GM12801 (cell line): ENCODE measurements around the gene SLC25A1.

ENCODE experiments used
- TF ChIP-seq, protein P1 (sequence below): IDR thresholded peaks from one replicate; pipeline ENCODE4 v1.5.1; 2011; ENCODE audit warnings: control low read depth; ENCODE audit not compliant: insufficient read length; ENCODE audit errors: extremely low read depth

SLC25A1 gene

DNA sequence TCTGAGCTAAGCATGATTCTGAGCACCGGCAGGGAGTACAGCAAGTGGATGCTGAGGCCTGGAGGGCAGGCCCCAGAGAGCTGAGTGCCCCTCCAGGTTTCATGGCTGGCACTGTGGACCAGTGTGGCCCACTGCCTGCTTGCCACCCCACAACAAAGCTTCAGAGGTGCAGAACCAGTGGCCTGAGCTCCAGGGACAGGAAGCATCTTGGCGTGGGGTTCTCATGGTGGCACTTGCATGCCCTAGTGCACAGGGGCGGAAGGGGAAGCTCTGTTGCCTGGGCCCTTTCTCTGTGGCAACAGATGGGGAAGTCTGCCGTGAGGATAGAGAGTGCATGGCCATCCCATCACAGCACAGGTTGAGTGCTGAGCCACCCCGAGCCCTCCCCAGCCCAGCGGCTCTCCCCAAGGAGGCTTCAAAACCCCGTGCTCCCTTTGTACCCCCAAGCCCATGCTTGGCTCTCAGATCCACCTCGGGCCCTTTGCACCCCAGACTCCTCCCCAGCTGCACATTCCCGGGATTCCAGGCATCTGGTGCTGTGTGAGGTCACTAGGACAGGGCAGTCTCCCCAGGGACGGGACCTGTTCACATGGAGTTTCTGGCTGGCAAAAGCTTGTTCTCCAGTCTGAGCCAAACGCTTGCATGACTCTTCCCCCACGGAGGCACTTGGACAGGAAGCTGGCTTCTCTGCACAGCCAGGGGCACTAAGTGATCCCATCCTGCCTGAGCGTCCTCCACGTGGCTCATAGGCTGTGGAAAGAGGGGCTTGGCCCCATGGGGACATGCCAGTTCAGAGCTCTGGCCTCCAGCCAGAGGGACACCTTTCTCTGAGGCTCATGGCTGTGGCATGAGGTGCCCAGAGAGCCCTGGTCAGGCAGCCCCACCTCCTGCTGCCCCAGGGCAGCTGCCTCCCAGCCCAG lies 4.2 kb downstream of the SLC25A1 start:
- TF ChIP-seq, protein P1, sequence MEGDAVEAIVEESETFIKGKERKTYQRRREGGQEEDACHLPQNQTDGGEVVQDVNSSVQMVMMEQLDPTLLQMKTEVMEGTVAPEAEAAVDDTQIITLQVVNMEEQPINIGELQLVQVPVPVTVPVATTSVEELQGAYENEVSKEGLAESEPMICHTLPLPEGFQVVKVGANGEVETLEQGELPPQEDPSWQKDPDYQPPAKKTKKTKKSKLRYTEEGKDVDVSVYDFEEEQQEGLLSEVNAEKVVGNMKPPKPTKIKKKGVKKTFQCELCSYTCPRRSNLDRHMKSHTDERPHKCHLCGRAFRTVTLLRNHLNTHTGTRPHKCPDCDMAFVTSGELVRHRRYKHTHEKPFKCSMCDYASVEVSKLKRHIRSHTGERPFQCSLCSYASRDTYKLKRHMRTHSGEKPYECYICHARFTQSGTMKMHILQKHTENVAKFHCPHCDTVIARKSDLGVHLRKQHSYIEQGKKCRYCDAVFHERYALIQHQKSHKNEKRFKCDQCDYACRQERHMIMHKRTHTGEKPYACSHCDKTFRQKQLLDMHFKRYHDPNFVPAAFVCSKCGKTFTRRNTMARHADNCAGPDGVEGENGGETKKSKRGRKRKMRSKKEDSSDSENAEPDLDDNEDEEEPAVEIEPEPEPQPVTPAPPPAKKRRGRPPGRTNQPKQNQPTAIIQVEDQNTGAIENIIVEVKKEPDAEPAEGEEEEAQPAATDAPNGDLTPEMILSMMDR, result no peak

DNA sequence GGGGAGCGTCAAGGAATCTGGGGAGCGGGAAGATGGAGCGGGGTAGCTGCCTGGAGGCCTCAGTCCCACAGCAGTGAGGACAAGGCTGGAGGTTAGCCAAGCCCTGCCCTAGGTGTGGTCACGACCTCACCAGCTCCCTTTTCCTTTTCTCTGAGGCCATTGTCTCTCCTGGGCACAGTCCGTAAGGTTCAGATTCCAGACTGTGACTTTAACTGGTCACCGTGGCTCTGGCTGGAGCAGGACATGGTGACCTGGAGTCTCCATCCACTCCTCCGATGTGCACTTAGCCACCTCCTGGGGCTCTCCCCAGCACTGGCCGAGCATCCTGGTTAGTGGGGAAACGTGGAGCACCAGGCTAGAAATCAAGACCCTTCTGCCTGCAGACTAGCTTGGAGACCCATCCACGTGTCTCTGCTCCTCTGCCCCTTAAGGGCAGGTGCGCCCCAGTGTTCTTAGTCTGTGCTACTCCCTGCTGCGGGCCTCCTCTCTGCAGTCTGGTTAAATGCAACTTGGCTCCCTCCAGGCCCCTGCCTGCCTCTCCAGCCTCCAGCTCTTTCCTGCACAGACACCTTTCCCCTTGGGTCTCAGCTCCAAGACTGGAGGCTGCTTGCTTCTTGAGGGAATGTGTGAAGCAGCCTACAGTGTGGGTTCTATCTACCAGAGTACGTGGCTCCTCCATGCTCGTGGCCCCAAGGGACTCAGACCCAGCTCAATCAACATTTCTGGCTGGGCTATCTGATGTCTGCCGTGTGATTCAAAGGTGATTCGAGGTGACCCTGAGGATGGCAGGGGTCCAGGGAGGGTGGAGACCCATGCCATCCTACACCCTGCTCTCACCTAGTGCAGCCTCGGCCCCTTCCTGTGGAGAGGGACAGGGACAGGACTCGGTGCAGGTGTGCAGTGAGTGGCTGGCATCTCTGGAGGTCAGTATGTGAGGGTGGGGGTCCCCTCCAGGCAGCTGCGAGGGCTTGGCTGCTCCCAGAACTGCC lies 5.2 kb downstream of the SLC25A1 start:
- TF ChIP-seq, protein P1, result no peak

DNA sequence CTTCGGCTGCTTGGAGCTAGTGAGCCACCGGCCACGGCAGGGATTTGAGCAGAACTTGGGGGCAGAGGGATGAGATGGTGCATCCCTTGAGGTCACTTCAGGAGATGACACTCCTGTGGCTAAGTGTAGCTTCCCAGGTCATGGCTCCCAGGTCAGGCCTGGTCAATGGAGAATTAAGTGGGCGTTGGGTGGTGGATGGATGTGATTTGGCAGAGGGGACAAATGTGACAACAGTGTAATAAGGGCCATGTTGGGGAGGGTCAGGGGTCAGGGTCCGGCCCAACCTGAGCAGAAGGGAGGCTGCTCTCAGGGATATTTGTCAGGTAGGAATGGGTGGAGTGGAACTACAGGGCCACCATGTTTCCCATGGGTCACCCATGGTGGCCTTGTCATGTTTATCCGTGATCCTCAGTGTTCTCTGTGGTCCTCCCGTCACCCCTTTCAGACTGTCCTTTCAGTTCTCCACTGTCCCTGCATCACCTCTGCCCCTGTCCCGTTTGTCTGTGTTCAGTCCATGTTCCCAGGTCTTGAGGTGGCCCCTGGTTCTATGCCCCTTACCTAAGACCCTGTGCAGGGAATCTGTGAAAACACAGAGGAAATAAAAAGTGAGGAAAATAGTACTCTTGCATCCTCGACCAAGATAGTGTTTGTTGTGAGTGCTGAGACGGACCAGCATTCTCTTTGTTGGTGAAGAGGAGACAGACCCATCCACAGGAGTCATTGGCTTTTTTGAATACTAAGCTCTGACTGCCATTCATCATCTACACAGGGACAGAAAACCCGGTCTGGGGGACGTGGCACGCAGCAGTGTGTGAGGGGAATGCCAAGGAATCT lies 6.1 kb downstream of the SLC25A1 start:
- TF ChIP-seq, protein P1, result no peak

DNA sequence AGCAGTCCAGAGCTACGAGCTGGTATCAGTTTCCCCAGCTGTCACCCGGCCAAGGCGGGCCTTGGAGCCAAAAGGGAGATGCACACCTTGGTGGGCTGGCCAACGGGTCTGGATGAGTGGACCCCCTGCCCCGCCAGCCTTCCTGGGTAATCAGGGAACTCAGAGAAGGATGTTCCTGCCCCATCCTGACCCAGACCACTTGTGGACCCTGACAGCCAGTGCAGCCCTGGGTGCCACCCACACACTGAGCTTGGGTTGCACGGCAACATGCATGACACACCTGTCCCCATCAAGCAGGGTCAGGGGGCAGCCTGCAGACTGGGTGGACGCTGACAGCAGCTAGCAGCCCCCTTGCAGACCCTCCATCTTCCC lies 8.6 kb downstream of the SLC25A1 start:
- TF ChIP-seq, protein P1, result no peak

DNA sequence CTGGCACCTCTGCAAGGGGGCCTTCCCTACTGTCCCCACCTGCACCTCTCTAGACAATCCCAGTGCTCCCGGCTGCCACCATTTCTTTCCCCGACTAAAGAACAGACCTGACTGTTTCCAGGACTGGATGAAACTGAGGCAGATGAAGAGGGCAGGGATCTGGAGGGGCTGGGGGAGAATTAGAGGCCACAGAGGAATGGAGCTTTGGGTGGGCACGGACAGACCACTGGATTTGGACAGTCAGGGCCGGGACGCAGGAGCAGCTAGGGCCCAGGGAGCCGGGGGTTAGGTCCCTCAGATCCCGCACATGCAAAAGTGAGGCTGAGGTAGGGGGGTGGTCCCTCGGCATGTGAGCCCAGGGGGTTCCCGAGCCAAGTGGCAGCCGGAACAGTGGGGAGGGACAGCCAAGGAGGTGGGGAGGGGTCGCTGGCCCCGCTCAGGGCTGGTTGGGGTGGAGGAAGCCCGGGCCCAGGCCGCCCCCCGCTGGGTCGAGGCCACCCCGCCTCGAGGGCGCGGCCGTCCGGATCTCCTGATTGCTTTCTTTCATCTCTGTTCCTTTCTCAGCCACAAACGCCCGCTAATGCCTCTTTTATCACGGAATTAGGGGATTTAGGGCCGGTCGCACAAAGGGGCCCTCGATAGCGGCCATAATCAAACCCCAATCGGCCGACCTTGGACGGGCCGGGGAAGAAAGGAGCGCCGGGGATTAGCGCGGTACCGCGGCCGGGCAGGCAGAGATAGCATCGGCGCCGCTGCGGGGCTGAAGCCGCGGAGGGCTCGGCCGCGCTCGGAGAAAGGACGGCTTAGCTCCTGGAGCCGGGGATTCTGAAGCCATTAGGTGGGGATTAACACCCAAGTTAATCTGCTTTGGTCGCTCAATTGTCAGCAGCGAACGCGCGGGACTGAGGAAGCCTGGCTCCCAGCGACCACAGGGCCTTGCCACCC lies 9.3 kb downstream of the SLC25A1 start:
- TF ChIP-seq, protein P1, result no peak

DNA sequence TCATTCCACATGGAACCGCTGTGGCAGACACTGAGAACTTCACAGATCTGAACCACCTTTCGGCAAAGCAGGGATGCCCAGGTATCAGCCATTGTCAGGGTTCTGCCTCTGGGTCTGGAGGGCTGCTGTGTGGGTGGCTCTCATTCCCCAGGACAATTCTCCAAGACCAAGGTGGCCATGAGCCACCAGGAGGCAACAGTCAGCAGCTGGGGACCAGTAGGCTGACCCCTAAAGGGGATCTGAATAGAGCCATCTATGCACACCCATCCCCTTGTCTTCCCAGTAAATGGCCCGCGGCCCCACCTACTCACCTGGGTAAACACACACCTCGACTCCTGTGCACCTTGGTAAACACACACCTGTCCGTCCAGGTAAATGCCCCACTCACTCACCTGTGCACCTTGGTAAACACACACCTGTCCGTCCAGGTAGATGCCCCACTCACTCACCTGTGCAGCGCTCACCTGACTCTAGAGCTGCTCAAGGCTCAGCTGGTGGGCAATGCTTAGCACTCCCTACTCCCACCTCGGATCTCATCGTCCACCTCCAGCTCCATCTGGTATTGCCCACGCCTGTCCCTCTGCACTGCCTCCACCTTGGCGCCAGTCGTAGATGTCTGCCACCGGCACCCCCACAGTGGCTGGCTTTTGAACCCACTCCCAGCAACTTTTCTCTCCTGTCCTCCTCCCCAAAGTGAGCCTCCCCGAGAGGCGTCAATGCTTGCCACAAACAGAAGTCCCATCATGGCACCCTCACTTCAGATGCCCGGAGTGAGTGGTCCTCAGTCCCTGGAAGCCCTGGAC lies 10.2 kb downstream of the SLC25A1 start:
- TF ChIP-seq, protein P1, result no peak
